ENCODE data around the gene S100P.
A peak's percentile ranks its signal among the peaks of the same experiment; 100 is the strongest.
"Not testable (repeated sequence)": the region's sequence is repeated elsewhere in the genome, so short reads cannot be mapped to it uniquely, and the experiment has no call there.

The S100P gene

GRCh38 chr4:6699903-6700302, 6.2 kb downstream of the S100P start:
- no peak for DNase-seq

GRCh38 chr4:6701371-6701770, 7.7 kb downstream of the S100P start:
- no peak for DNase-seq

- DNase-seq, result no peak
Measured at GRCh38 chr4:6702761-6703160, 9.1 kb downstream of the S100P start.

- no peak for DNase-seq
Measured at GRCh38 chr4:6703786-6704185, 10.1 kb downstream of the S100P start.

- no peak for DNase-seq
Measured at GRCh38 chr4:6705646-6706045, 12.0 kb downstream of the S100P start.

GRCh38 chr4:6706173-6706572, 12.5 kb downstream of the S100P start:
- no peak for DNase-seq

GRCh38 chr4:6709230-6710114, 15.8 kb downstream of the S100P start, which contains the start of gene MRFAP1L1:
Gene MRFAP1L1, minus strand, starts transcription at chr4:6709865. Its CDS starts 236 bp downstream, at chr4:6709629.
- peak; percentile 99 for DNase-seq

GRCh38 chr4:6710282-6710681, 16.6 kb downstream of the S100P start:
- DNase-seq, result peak; percentile 39

GRCh38 chr4:6710996-6711395, 17.3 kb downstream of the S100P start:
- no peak for DNase-seq

GRCh38 chr4:6714954-6715353, 21.3 kb downstream of the S100P start:
- DNase-seq, result no peak

GRCh38 chr4:6715704-6716017, 22.0 kb downstream of the S100P start:
- no peak for DNase-seq

- DNase-seq, result peak; percentile 96
Measured at GRCh38 chr4:6716018-6716911, 22.6 kb downstream of the S100P start, which contains the start of gene BLOC1S4. Gene BLOC1S4, plus strand, starts transcription at chr4:6716174. Its CDS starts 36 bp downstream, at chr4:6716210.

GRCh38 chr4:6716958-6717655, 23.4 kb downstream of the S100P start:
- DNase-seq, result no peak

GRCh38 chr4:6718932-6719610, 25.4 kb downstream of the S100P start:
- no peak for DNase-seq

GRCh38 chr4:6719611-6720179, 26.0 kb downstream of the S100P start:
- no peak for DNase-seq

- peak; percentile 95 for DNase-seq
Measured at GRCh38 chr4:6720202-6720699, 26.6 kb downstream of the S100P start.

- DNase-seq, result no peak
Measured at GRCh38 chr4:6721121-6721520, 27.4 kb downstream of the S100P start.

- DNase-seq, result no peak
Measured at GRCh38 chr4:6722891-6723290, 29.2 kb downstream of the S100P start.

- DNase-seq, result no peak
Measured at GRCh38 chr4:6723851-6724250, 30.2 kb downstream of the S100P start.

GRCh38 chr4:6724421-6725111, 30.9 kb downstream of the S100P start:
- DNase-seq, result no peak

GRCh38 chr4:6725427-6725961, 31.8 kb downstream of the S100P start:
- not testable (repeated sequence) for DNase-seq

Measured in eye (tissue), 1 donor.